ENCODE results near the gene RND2. TPM values are rescaled to one million over a fixed set of nuclear protein-coding genes. Genes with fewer than 3 reads are reported as not detected.

The RND2 gene
- total and polyA plus RNA-seq, 2 of the 4 experiments (the other 2 are of a cell fraction): 1.1 to 1.9 TPM

- TF ChIP-seq, protein P1, sequence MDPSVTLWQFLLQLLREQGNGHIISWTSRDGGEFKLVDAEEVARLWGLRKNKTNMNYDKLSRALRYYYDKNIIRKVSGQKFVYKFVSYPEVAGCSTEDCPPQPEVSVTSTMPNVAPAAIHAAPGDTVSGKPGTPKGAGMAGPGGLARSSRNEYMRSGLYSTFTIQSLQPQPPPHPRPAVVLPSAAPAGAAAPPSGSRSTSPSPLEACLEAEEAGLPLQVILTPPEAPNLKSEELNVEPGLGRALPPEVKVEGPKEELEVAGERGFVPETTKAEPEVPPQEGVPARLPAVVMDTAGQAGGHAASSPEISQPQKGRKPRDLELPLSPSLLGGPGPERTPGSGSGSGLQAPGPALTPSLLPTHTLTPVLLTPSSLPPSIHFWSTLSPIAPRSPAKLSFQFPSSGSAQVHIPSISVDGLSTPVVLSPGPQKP (IDR thresholded peaks at IDR 0.05; ENCODE audit: borderline replicate concordance, low read depth, low read length): no peak
- TF ChIP-seq RCOR1 (IDR thresholded peaks at IDR 0.05; ENCODE audit: insufficient replicate concordance, low read length) (no peak), RAD21 (IDR thresholded peaks at IDR 0.05; ENCODE audit: low read length) (peak; percentile 91), BHLHE40 (IDR thresholded peaks at IDR 0.05; ENCODE audit: low read depth, low read length) (peak; percentile 70), NFE2L2 (IDR thresholded peaks at IDR 0.05; ENCODE audit: low read depth, low read length) (no peak), CHD1 (IDR thresholded peaks at IDR 0.05; ENCODE audit: low read depth, low read length) (no peak), FOS (IDR thresholded peaks at IDR 0.05; ENCODE audit: low read depth, low read length) (no peak)
Observed at GRCh38 chr17:43024407-43025289, at the start of gene RND2 (continued).

Measured in IMR-90 (cell line).